GM18909 (cell line): ENCODE measurements around the gene MARK1.
"Not testable (repeated sequence)": the region's sequence is repeated elsewhere in the genome, so short reads cannot be mapped to it uniquely, and the experiment has no call there.

ENCODE experiments used
- ATAC-seq: cut with Tn5 transposase; IDR thresholded peaks from one replicate; pipeline ENCODE4 v1.9.1; 2021; ENCODE audit warnings: mild to moderate bottlenecking; ENCODE audit not compliant: unreplicated experiment, poor library complexity

Gene MARK1

GRCh38 chr1:220604926-220605325 lies 77.0 kb downstream of the MARK1 start:
- ATAC-seq: no peak

GRCh38 chr1:220605651-220606050 lies 77.7 kb downstream of the MARK1 start:
- not testable (repeated sequence) for ATAC-seq

GRCh38 chr1:220611100-220611499 lies 83.2 kb downstream of the MARK1 start:
- ATAC-seq: not testable (repeated sequence)

- no peak for ATAC-seq
Measured at GRCh38 chr1:220616836-220617235, 88.9 kb downstream of the MARK1 start.

- ATAC-seq: no peak
Measured at GRCh38 chr1:220628431-220628830, 100.5 kb downstream of the MARK1 start.

- ATAC-seq: no peak
Measured at GRCh38 chr1:220631238-220631815, 103.4 kb downstream of the MARK1 start.

- no peak for ATAC-seq
Measured at GRCh38 chr1:220637759-220638158, 109.8 kb downstream of the MARK1 start.

GRCh38 chr1:220642285-220642684 lies 114.3 kb downstream of the MARK1 start:
- no peak for ATAC-seq

- ATAC-seq: no peak
Measured at GRCh38 chr1:220652995-220653394, 125.1 kb downstream of the MARK1 start.

GRCh38 chr1:220655509-220655908 lies 127.6 kb downstream of the MARK1 start:
- ATAC-seq: peak; percentile 97

GRCh38 chr1:220655961-220656740 lies 128.2 kb downstream of the MARK1 start:
- peak; percentile 34 for ATAC-seq

- no peak for ATAC-seq
Measured at GRCh38 chr1:220666349-220666748, 138.4 kb downstream of the MARK1 start.

GRCh38 chr1:220669005-220669404 lies 141.1 kb downstream of the MARK1 start:
- ATAC-seq: no peak

- ATAC-seq: no peak
Measured at GRCh38 chr1:220670365-220670764, 142.4 kb downstream of the MARK1 start.

- no peak for ATAC-seq
Measured at GRCh38 chr1:220673921-220674320, 146.0 kb downstream of the MARK1 start.

GRCh38 chr1:220677251-220677650 lies 149.3 kb downstream of the MARK1 start:
- no peak for ATAC-seq

- ATAC-seq: peak; percentile 95
Measured at GRCh38 chr1:220680085-220680687, 152.2 kb downstream of the MARK1 start.

- no peak for ATAC-seq
Measured at GRCh38 chr1:220681220-220681880, 153.4 kb downstream of the MARK1 start.

- no peak for ATAC-seq
Measured at GRCh38 chr1:220682901-220683576, 155.1 kb downstream of the MARK1 start.

GRCh38 chr1:220683716-220684115 lies 155.8 kb downstream of the MARK1 start:
- ATAC-seq: not testable (repeated sequence)
